M059J (cell line): ENCODE data around the gene IMMP2L. TPM values are rescaled to one million over a fixed set of nuclear protein-coding genes. Genes with fewer than 3 reads are reported as not detected.

Experiments used
- DNase-seq: peaks from one replicate; pipeline ENCODE4 v3.0.0-alpha.2; 2012; ENCODE audit warnings: low read depth
- total RNA-seq: library from RNA; depleted of rRNA; stranded (reverse); fragments of >200 nt; shearing (Covaris generic); gene quantifications from 2 replicates; pipeline ENCODE4 v1.2.3, GENCODE V29; 2014

IMMP2L gene
- total RNA-seq, 1 experiment from 2014 or later: 8.6 TPM

DNA sequence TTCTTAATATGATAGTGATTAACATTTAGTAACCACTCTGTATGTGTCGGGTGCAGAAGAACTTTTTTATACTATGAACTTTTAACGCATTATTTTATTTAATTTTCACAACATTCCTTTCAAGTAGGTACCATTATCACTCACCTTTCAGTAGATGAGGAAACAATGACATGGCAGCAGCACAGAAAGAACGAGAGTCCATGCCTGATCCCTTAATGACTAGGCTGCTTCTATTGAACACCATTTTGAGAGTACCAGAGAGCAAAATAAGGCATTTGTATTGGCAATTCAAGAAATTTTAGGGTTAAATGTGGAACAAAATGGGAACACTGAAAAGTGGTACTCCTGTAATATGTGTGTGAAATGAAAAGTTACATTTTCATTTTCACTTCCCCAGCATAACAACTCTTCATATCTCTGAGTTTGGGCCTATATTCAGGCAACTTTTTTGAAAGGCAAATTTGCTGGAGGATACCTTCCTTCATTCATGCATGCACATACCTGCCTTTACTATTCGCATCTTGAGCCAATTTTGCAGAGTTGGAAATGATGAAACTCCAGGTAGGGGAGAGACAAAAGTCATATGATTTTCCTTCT is 458.5 kb downstream of the IMMP2L start:
- no peak for DNase-seq

DNA sequence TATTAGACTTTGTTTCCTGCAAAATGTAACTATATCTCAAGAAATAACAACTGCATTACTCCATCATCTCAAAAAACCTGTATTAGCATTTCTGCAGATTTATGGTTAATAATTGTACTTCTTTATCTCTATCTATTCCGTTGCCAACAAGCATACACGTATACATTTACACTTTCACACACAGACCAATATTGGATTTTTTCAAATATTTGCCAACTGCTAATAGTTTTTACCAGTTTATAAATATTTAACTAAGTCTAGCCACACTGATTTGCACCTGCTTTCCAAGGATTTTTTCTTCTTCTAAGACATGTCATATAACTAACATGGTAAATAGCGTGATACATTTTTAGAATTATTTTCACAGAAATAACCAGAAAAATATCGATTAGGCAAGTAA is 459.2 kb downstream of the IMMP2L start:
- no peak for DNase-seq

DNA sequence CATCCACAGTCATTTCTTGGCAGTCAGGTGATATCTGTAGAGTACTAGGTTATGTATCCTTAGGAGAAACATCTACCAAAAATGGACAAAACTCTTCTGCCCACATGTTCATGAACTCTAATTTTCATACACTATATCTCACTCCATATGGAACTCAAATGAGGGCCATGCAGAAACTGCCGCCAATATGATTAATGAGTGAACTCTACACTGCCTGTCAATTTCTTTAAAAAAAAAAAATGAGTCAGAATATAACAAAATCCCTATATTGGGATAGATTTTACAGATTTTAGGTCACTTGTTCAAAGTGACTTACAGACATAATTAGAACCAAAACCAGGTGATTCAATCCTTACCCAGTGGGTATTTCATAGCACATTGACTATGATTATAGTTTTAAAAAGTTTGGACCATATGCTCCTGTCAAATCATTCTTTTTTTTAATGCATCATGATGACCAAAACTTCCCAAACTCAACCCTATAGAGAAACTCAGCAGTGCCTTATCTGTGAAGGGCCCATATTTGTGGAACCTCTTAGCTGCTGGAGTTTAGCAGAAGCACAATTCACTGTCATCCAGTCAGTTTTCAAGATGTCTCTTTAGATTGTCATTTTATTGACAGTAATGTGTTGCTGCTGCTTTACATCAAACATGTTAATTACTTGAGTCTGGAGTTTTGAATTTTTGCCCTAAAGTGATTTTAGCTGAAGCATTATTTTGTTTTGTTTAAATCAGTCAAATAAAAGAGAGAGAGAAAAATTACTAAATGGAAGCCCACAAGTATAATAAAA is 460.2 kb downstream of the IMMP2L start:
- no peak for DNase-seq

DNA sequence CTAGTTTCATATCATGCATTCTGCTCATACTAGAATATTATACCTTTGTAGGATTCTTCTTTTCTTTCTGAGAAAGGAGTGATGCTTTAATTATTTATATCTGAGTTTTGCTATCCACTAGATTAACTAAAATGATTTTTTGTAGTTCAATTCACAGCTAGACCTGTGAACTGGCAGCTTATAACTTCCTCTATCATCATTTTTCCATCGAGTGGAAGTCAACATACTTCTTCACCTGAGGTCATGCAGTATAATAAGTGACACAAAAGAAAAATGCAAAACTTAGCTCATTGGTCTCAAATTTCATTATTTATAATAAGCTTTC is 463.4 kb downstream of the IMMP2L start:
- DNase-seq: no peak

DNA sequence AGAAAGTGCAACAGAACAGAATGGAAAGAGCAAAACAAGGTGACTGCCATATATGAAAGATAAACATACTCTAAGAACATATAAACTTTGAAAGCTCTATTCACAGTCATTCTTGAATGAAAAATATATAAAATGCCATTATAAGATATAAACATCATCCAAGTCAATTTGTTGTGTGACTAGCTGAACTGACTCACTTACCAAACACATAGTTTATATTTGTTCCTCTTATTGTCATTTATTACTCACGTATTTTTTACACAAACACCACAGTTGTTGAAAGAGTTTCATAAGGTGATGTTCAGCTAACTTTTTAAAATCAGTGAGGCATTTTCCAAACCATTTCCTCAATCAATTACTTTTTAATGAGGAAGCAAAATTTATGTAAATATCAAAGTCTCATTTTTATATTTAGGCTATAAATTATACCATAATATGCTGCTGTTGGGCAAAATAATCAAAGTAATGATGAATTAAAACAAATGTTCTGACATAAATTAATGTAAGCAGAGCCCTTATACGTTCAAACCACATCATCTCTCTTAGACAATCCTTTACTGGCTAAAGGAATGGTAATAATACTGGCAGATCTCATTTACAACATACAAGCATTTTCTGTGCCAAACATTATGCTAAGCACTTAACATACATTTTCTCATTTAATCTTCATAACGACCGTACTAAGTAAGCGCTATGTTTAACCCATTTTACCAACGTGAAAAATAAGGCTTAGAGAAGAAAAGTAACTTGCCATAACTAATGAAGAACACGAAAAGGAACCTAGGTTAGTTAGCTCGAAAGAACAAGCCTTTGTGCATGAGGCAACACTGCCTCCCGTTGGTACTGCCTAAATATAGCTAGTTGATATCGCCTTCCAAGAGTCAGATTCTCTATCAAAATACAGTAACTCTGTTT is 464.0 kb downstream of the IMMP2L start:
- peak; percentile 22 for DNase-seq

DNA sequence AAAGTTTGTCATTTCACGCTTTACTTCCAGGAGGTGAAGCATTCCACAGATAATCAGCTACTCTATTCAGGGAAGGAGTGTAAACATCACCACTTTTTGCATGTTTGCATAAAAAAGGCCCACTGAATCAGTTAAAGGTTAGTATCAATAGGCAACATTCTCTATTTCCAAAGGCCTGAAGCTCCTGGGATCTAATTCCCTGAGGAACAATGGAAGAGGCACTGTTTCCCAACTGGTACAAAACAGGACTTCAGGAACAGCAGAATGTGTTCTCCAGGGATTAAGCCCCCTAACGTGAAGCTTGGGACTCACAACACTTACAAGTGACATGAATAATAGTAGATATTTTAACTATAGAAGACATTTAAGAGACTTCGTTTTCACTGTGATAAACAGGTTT is 465.3 kb downstream of the IMMP2L start:
- no peak for DNase-seq

DNA sequence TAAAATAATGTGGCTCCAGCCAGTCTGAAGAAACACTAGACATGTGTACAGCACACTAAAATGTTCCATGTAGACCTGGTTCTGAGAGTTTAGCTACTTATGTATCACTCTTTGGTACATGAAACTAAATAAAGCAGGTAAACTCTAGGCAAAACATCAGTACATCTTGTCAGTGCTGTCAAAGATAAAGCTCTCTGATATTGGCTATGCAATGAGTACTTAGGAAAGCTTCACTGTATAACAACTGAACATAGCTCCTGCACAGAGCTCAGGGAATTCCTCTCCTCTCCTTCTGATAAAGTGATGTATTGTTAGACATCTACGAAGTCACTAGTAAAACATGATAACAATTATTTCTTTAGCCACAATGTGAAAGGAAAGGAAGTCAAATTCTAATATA is 467.9 kb downstream of the IMMP2L start:
- DNase-seq: no peak

DNA sequence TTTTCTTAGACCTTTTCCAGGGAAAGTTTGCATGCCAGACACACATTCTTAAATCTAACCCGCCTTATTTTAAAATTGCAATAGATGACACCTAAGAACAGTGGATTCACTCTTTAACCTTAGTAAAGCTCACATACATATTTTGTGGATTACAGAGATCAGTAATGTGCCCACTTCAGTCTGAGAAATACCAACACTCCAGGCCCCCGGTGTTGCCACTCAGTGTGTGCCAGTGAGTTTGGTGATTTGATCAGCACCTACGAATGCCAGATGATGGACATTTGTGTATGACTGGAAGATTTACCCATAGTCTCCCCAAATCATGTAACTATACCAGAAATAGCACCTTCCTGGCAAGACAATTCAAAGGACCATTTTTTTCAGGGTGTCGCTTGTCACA is 468.8 kb downstream of the IMMP2L start:
- no peak for DNase-seq

DNA sequence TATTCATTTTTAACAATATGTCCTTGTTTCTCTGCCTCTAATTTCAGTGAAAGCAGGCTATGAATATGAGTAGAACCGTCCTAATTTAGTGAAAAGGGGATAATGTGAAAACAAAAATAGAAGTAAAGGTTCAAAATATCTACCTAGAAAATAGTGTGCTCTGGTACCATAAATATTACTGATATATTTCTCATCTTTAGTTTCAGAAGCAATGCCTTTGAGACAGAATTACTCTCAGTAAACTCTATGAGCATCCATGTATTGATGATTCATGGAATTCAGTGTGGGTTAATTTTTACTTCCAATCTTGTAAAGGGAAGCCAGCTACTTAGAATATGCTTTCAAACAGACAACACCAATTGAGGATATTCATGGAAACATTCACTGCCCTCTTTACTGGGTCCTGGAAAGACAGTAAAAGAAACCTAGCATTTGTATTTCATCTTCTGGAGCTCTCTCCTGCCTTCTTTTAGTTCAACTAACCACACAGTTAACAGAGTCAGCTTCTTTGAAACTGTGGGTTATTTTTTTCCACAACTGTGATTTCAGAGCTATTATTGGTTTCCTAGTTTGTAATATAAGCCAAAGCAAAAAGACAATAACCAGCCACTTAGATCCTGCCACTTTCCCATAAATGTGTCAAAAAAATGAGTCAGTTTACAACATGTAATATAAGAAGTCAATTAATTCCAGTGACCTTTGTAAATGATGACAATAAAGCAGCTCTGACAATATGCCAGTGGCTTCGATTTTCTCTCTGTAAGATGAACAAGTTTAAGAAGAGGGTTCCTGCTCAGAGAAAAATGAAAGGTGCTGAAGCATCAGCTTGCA is 469.7 kb downstream of the IMMP2L start:
- peak; percentile 18 for DNase-seq

DNA sequence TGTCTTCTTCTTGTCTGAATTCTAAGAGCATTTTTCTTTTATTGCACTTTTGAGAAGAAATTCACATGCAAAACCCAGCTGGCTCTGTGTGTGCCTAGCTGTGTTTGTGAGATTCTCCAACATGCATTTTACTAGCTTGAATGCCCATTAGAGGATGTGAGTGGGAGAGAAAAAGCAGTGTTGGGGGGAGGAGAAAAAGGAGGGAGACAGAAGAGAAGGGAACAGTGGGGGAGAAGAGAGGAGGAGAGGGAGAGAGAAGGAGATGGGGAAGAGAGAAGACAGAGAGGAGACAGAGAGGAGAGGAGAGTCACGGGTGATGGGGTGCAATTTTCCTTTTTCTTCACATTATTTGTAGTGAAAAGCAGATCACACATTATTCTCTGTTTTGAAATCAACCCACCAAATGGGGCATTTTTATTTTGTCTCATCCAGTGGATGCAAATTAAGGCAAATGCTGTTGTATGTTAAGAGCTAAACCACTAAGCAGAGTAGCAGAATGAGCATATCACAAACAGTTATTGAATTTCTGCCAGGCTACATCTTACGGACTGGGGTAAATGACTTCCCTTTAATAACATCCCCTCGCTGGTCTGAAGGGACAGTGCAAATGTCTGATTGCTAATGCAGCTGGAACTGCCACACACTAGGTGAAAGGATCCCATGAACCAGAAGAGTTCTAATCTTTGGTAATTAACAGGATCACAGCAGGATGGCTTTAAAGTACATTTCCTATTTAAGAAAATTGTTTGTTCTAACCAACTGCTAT is 470.5 kb downstream of the IMMP2L start:
- DNase-seq: peak; percentile 18

DNA sequence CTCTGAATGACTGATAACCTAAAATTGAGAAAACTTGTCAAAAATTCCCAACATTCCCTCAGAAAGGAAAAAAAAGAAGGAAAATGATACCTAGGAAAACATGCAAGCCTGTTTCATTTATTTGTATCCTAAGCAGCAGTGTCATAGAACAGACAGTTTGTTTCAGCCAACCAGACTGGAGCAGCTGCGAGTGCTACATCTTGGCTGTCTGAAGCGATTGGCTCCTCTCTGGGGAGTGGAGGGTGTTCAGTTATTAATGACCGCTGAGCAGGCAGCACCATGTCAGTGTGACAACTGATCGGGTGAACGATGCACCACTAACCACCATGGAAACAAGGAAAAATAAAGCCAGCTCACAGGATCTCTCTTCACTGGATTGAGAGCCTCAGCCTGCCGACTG is 471.4 kb downstream of the IMMP2L start, which contains the start of gene LRRN3:
Gene LRRN3 (plus strand): TSS at position 282 of the 400 bp plus-strand sequence. CDS start 31,646 bp downstream, outside the sequence.
- peak; percentile 74 for DNase-seq

DNA sequence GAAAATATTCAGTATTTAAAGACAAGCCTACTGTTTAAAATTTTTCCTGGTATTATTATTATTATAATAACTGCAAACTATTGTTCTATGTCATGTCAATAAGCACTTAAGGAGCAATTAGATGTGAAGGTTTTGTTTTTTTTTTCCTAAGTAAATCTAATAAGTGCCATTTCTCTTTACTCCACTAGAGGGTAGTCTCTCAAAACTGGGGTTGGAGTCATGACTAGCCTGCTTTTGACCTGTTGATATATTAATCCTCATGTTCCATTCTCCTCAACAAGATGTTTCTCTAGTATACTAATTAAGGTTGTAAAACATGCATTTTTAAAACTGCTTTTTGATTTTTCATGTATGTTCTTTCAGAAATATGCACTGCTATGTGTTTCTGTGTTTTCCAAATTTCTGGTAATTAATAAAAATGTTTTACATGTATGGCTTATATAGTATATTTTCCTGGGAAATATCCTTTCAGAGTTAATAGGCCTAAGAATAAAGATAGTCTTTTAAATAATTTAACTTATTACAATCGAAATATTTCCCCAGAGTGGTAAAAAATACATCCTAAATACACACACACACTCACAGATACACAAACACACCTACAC is 472.4 kb downstream of the IMMP2L start:
- DNase-seq: peak; percentile 56

DNA sequence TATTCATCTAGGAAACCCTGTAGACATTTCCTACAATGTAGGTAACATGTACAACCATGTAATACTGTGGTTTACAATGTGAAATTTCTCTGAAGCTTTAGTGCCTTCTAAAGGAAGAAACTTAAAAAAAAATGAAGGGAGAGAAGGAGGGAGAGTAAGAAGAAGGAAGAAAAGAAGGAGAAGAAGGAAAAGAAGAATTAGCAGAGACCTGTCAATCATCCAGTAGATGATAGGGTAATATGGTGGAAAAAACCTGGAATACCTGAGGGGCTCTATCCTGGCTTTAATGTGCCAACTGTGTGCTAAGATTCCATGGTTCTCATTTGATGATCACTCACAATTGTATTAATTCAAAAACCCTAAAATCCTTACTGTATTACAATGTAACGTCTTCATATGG is 474.0 kb downstream of the IMMP2L start:
- no peak for DNase-seq

DNA sequence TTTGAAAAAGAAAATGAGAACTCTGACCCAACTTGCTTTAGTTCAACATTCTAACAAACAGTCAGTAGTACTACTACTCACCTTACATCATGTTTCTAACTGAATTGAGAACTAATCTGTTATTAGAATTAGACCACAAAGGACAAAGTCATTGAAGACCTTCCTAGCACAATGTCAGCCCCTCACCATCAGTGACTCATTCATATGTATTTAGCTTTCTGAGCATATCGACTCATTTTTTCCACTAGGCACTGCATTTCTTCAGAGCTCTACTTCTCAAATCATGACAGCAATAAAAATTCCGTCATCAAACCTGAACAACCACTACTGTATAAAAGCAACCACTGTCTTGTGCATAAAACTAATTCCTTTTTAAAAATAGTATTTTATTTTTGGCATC is 475.8 kb downstream of the IMMP2L start:
- peak; percentile 39 for DNase-seq

DNA sequence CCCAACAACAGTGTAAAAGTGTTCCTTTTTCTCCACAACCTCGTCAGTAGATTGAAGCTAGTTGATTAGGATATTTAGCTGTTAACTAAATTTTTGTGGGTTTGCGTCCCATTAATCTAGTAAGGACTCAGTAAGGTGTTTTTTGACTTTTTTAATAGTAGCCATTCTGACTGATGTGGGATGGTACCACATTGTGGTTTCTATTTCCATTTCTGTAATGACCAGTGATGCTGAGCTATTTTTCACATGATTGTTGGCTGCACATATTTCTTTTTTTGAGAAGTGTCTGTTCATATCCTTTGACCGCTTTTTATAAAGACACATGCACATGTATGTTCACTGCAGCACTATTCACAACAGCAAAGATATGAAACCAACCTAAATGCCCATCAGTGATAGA is 476.9 kb downstream of the IMMP2L start:
- DNase-seq: no peak

DNA sequence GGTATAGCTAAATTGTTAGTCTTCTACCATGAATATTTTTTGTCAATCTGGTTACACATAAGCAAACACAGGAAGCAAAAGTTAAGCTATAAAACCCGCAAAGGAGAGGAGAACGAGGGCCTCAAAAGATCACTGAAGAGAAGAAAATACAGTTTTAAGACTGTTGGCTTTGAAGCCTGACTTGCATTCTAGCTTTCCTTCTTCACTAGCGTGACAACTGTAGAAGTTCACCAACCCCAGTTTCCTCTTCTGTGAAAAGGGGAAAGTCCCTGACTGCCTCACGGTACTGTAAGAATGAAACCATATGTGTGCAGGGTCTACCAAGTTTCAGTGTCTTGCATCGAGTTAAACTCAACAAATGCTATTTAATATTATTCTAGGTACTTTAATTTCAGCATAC is 478.9 kb downstream of the IMMP2L start:
- peak; percentile 31 for DNase-seq

DNA sequence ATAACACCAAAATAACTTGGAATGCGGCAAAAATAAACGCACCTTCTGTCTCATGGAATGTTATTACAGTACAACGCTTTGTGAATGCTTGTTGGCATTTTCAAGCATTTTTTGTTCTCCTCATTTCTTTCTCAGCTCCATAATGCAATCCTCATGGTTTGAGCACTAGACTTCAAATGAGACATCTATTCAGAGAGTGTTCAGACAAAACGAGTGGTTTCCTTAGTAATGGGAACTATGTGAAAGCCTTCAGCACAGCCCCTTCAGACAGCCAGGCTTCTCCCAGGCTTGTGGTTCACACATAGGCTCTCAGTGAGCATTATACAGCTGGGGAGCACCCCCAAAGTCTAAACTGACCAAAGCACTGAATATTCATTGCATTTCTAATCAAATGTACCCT is 479.9 kb downstream of the IMMP2L start:
- peak; percentile 21 for DNase-seq

DNA sequence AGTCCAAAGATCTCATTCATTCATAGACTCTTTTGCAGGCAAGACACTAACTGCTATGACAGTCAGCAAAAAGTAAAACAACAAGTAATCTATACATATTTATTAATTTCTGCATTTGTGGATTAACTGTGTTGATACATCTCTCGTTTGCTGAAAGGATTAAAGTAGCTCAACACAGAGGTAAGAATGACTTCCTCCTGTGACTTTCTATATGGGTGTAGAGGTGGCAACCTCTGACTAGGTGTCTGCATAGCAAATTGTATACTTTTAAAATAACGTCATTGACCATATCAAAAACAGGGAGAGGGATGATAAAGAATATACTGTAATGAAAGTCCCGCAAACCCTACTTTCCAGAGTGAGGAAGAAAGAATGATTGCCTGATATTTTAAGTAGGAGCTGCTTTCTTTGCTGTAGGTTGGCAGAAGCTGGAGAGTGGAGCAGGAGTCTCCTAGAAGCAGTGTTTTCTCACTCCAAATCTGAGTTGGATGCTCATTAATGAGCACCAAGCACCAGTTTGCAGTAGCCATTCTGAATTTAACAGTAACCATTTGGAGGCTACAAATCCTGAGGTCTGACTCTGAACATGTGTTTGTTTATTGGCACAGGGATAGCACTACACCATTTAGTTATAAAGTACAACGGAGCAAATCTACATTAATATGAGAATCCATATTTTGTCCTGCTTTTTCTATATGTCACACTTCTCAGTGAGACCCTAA is 480.6 kb downstream of the IMMP2L start:
- DNase-seq: no peak

DNA sequence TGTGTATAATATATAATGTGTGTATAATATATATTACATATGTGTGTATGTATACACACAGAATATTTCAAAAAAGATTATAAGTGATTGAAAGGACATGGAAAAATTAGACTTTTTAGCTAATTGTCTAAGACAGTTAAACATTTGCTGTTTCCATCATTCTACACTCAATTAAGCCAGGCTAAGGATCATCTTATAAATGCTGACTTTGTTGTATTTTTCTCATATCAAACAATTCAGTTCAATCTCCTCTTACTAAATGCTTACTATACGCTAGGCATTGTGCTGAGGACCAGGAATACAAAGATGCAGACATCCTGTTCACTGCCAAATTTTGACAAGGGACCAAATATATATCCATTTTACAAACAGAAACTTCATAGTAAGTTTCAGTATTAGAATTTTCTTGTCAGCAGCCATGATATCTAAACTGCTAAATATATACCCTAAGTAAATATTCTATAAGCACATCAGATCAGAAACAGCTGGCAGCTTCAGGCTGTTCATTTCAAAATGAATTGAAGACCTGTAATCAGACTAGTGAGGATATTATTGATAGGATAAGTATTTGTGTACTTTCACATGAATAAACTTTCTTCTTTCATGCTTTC is 481.7 kb downstream of the IMMP2L start:
- no peak for DNase-seq
